ENCODE results near the gene TNNC1.
A peak's percentile ranks its signal among the peaks of the same experiment; 100 is the strongest.

TNNC1 gene

GRCh38 chr3:52488746-52489145, 34.9 kb upstream of the TNNC1 start:
- no peak for ATAC-seq
- H3K4me1 Mint-ChIP-seq: peaks cover 11% of the 10 kb centered on the region

GRCh38 chr3:52487788-52488691, 34.2 kb upstream of the TNNC1 start:
- Mint-ChIP-seq H3K36me3 (peaks cover 60% of the 10 kb centered on the region), H3K4me1 (peaks cover 11% of the 10 kb centered on the region), H3K9me3 (no peaks in the 10 kb centered on the region), H3K4me3 (no peak overlapping the region), H3K27ac (no peak overlapping the region)
- no peak for ATAC-seq
- no peak for DNase-seq (ENCODE audit: low spot score in 2 of 2)

More at GRCh38 chr3:52488746-52489145, 34.9 kb upstream of the TNNC1 start:
- H3K27ac Mint-ChIP-seq: no peak overlapping the region
- no peaks in the 10 kb centered on the region for H3K9me3 Mint-ChIP-seq
- no peak for DNase-seq (ENCODE audit: low spot score in 2 of 2)
- no peak overlapping the region for H3K4me3 Mint-ChIP-seq
- H3K36me3 Mint-ChIP-seq: peaks cover 53% of the 10 kb centered on the region

- H3K36me3 Mint-ChIP-seq: peaks cover 59% of the 10 kb centered on the region
- ATAC-seq (no peak), DNase-seq (ENCODE audit: low spot score in 2 of 2) (no peak)
- no peak overlapping the region for H3K27ac Mint-ChIP-seq
- H3K4me1 Mint-ChIP-seq: peaks cover 11% of the 10 kb centered on the region
- no peaks in the 10 kb centered on the region for H3K9me3 Mint-ChIP-seq
- H3K4me3 Mint-ChIP-seq: no peak overlapping the region
Observed at GRCh38 chr3:52487050-52487787, 33.4 kb upstream of the TNNC1 start.

- Mint-ChIP-seq H3K36me3 (peaks cover 57% of the 10 kb centered on the region), H3K9me3 (no peaks in the 10 kb centered on the region), H3K27ac (peak overlapping the region; percentile 44), H3K4me3 (no peak overlapping the region), H3K4me1 (peaks cover under 1% of the 10 kb centered on the region)
- ATAC-seq (no peak), DNase-seq (ENCODE audit: low spot score in 2 of 2) (no peak)
Observed at GRCh38 chr3:52484680-52485461, 31.0 kb upstream of the TNNC1 start.

GRCh38 chr3:52483577-52484381, 29.9 kb upstream of the TNNC1 start:
- H3K4me3 Mint-ChIP-seq: no peak overlapping the region
- no peak overlapping the region for H3K27ac Mint-ChIP-seq
- H3K36me3 Mint-ChIP-seq: peaks cover 66% of the 10 kb centered on the region
- ATAC-seq (no peak), DNase-seq (ENCODE audit: low spot score in 2 of 2) (no peak)
- no peaks in the 10 kb centered on the region for H3K4me1 Mint-ChIP-seq
- H3K9me3 Mint-ChIP-seq: no peaks in the 10 kb centered on the region

- no peak overlapping the region for H3K27ac Mint-ChIP-seq
Observed at GRCh38 chr3:52483081-52483480, 29.2 kb upstream of the TNNC1 start.

GRCh38 chr3:52481819-52482521, 28.1 kb upstream of the TNNC1 start:
- no peaks in the 10 kb centered on the region for H3K9me3 Mint-ChIP-seq
- no peak overlapping the region for H3K4me3 Mint-ChIP-seq
- no peak for ATAC-seq
- no peaks in the 10 kb centered on the region for H3K4me1 Mint-ChIP-seq
- H3K27ac Mint-ChIP-seq: no peak overlapping the region
- H3K36me3 Mint-ChIP-seq: peaks cover 68% of the 10 kb centered on the region
- no peak for DNase-seq (ENCODE audit: low spot score in 2 of 2)

More at GRCh38 chr3:52483081-52483480, 29.2 kb upstream of the TNNC1 start:
- Mint-ChIP-seq H3K4me1 (no peaks in the 10 kb centered on the region), H3K9me3 (no peaks in the 10 kb centered on the region), H3K4me3 (no peak overlapping the region), H3K36me3 (peaks cover 70% of the 10 kb centered on the region)
- DNase-seq (ENCODE audit: low spot score in 2 of 2) (no peak), ATAC-seq (no peak)

GRCh38 chr3:52480768-52481715, 27.2 kb upstream of the TNNC1 start:
- Mint-ChIP-seq H3K4me1 (no peaks in the 10 kb centered on the region), H3K4me3 (no peak overlapping the region), H3K27ac (peak overlapping the region; percentile 32), H3K36me3 (peaks cover 75% of the 10 kb centered on the region), H3K9me3 (no peaks in the 10 kb centered on the region)
- ATAC-seq: no peak
- no peak for DNase-seq (ENCODE audit: low spot score in 2 of 2)

- ATAC-seq (no peak), DNase-seq (ENCODE audit: low spot score in 2 of 2) (no peak)
- peak overlapping the region; percentile 54 for H3K27ac Mint-ChIP-seq
- H3K4me3 Mint-ChIP-seq: no peak overlapping the region
- no peaks in the 10 kb centered on the region for H3K9me3 Mint-ChIP-seq
- no peaks in the 10 kb centered on the region for H3K4me1 Mint-ChIP-seq
- H3K36me3 Mint-ChIP-seq: peaks cover 76% of the 10 kb centered on the region
Observed at GRCh38 chr3:52479877-52480575, 26.2 kb upstream of the TNNC1 start.

- peak overlapping the region; percentile 54 for H3K27ac Mint-ChIP-seq
- H3K36me3 Mint-ChIP-seq: peaks cover 83% of the 10 kb centered on the region
- H3K4me3 Mint-ChIP-seq: no peak overlapping the region
- DNase-seq (ENCODE audit: low spot score in 2 of 2): no peak
- H3K4me1 Mint-ChIP-seq: no peaks in the 10 kb centered on the region
- H3K9me3 Mint-ChIP-seq: no peaks in the 10 kb centered on the region
- no peak for ATAC-seq
Observed at GRCh38 chr3:52479037-52479876, 25.4 kb upstream of the TNNC1 start.

- Mint-ChIP-seq H3K36me3 (peaks cover 90% of the 10 kb centered on the region), H3K4me1 (no peaks in the 10 kb centered on the region), H3K9me3 (no peaks in the 10 kb centered on the region), H3K4me3 (no peak overlapping the region), H3K27ac (no peak overlapping the region)
- ATAC-seq (no peak), DNase-seq (ENCODE audit: low spot score in 2 of 2) (no peak)
Observed at GRCh38 chr3:52477796-52478095, 23.9 kb upstream of the TNNC1 start.

- Mint-ChIP-seq H3K9me3 (no peaks in the 10 kb centered on the region), H3K4me1 (no peaks in the 10 kb centered on the region), H3K4me3 (no peak overlapping the region), H3K36me3 (peaks cover 90% of the 10 kb centered on the region), H3K27ac (no peak overlapping the region)
- ATAC-seq (no peak), DNase-seq (ENCODE audit: low spot score in 2 of 2) (no peak)
Observed at GRCh38 chr3:52477076-52477795, 23.4 kb upstream of the TNNC1 start.

All from stimulated activated effector memory CD8-positive, alpha-beta T cell treated with anti-CD3 and anti-CD28 coated beads, Interleukin-12 subunit alpha, Interleukin-12 subunit beta, amount 100 ng/mL, for 72 hours (primary cell).